Neural cell (in vitro differentiated cells): ENCODE results near the gene TRIM40.

Experiments used
- EP300 ChIP-seq: fragments of 450-650 bp; conservative IDR thresholded peaks from 2 replicates; pipeline ENCODE4 v1.6.1; 2014; ENCODE audit warnings: antibody characterized with exemption, mild to moderate bottlenecking, moderate library complexity; ENCODE audit not compliant: poor library complexity, severe bottlenecking
- POLR2AphosphoS5 ChIP-seq: IDR thresholded peaks from 2 replicates; pipeline ENCODE4 v1.6.1; 2012
- RAD21 ChIP-seq: fragments of 450-650 bp; conservative IDR thresholded peaks from 2 replicates; pipeline ENCODE4 v1.6.1; 2014; ENCODE audit warnings: antibody characterized with exemption, mild to moderate bottlenecking, moderate library complexity
- REST ChIP-seq: IDR thresholded peaks from 2 replicates; pipeline ENCODE4 v1.6.1; 2012; ENCODE audit warnings: borderline replicate concordance
- TF ChIP-seq, protein P1 (sequence below): fragments of 450-650 bp; IDR thresholded peaks from 2 replicates; pipeline ENCODE4 v1.5.1; 2014; ENCODE audit warnings: antibody characterized with exemption, mild to moderate bottlenecking, moderate library complexity; ENCODE audit not compliant: poor library complexity, severe bottlenecking

- TF ChIP-seq, protein P1, sequence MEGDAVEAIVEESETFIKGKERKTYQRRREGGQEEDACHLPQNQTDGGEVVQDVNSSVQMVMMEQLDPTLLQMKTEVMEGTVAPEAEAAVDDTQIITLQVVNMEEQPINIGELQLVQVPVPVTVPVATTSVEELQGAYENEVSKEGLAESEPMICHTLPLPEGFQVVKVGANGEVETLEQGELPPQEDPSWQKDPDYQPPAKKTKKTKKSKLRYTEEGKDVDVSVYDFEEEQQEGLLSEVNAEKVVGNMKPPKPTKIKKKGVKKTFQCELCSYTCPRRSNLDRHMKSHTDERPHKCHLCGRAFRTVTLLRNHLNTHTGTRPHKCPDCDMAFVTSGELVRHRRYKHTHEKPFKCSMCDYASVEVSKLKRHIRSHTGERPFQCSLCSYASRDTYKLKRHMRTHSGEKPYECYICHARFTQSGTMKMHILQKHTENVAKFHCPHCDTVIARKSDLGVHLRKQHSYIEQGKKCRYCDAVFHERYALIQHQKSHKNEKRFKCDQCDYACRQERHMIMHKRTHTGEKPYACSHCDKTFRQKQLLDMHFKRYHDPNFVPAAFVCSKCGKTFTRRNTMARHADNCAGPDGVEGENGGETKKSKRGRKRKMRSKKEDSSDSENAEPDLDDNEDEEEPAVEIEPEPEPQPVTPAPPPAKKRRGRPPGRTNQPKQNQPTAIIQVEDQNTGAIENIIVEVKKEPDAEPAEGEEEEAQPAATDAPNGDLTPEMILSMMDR = no peak
- TF ChIP-seq POLR2AphosphoS5 (no peak), EP300 (no peak), REST (no peak), RAD21 (no peak)
Observed at GRCh38 chr6:30145818-30146217, 9.9 kb downstream of the TRIM40 start.
